HG03521 (cell line): ENCODE measurements around the gene S100A13.
"Not testable (repeated sequence)": the region's sequence is repeated elsewhere in the genome, so short reads cannot be mapped to it uniquely, and the experiment has no call there.

Source experiments
- ATAC-seq: cut with Tn5 transposase; IDR thresholded peaks from one replicate; pipeline ENCODE4 v1.9.1; 2021; ENCODE audit warnings: mild to moderate bottlenecking, moderate library complexity; ENCODE audit not compliant: unreplicated experiment

Gene S100A13

DNA sequence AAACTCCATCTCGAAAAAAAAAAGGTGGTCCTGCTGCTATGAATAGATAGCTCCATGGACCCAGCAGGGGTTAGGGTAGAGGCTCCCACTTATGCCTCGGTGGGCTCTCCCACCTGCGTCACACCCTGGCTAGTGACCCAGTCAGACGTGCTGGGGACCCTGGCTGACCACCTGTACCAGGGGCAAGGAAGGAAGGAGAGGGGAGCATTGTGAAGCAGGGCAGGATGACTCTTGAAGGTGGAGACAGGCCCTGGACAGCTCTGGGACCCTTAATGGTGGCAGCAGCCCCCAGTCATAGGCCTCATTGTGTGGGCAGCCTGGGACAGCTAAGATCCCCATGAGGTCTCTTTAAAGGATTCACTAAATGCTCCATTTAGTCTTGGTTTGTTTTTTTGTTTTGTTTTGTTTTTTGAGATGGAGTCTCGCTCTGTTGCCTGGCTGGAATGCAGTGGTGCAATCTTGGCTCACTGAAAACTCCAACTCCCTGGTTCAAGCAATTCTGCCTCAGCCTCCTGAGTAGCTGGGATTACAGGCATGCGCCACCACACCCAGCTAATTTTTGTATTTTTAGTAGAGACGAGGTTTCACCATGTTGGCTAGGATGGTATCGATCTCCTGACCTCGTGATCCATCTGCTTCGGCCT is 20.8 kb upstream of the S100A13 start:
- no peak for ATAC-seq

GRCh38 chr1:153647346-153647714 is 20.0 kb upstream of the S100A13 start:
- no peak for ATAC-seq

DNA sequence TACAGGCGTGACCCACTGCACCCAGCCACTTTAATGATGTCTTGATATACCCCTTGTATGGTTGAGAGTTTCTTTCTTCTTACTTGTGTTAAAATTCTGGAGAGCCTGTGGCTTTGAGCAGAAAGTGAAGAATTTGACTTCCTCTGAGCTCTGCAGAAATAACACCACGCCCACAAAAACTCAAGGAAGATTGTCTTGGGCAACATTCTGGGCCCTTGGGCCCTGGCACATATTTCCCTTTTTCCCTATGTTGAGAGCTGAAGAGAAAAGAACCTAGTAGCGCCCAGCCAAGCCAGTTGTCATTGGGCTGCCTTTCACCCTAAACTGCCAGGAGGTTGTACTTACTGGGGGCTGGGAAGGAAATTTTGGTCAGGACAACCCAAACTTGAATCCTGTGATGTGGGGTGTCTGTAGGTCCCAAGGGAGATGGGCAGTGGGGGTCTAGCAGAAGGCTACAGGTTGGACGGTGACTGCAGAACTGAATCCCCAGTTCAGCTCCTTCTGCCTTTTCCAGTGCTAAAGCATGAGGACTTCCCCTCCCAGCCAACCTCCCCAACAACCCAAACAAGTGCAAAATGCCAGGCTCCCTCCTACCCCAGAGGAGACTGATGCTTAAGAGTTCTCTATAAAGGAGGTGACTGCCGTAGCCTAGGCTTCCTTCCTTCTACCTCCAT is 19.5 kb upstream of the S100A13 start:
- no peak for ATAC-seq

- no peak for ATAC-seq
Observed at GRCh38 chr1:153643816-153644215, 16.5 kb upstream of the S100A13 start.

GRCh38 chr1:153643100-153643499 is 15.8 kb upstream of the S100A13 start:
- ATAC-seq = no peak

GRCh38 chr1:153642161-153642560 is 14.9 kb upstream of the S100A13 start:
- no peak for ATAC-seq

- ATAC-seq = no peak
Observed at GRCh38 chr1:153640861-153641260, 13.6 kb upstream of the S100A13 start.

- ATAC-seq = not testable (repeated sequence)
Observed at GRCh38 chr1:153640213-153640612, 12.9 kb upstream of the S100A13 start.

- no peak for ATAC-seq
Observed at GRCh38 chr1:153639280-153639679, 12.0 kb upstream of the S100A13 start.

GRCh38 chr1:153638261-153638660 is 11.0 kb upstream of the S100A13 start:
- no peak for ATAC-seq

- ATAC-seq = no peak
Observed at GRCh38 chr1:153636312-153636711, 9.0 kb upstream of the S100A13 start.

GRCh38 chr1:153635872-153636271 is 8.6 kb upstream of the S100A13 start:
- ATAC-seq = no peak

GRCh38 chr1:153633754-153634665 is 6.7 kb upstream of the S100A13 start, which contains the start of gene CHTOP:
CHTOP (plus strand) TSS chr1:153634066; CDS start chr1:153636589, 2,523 bp downstream.
- ATAC-seq = peak; percentile 88

- ATAC-seq = no peak
Observed at GRCh38 chr1:153633161-153633753, 6.0 kb upstream of the S100A13 start.

GRCh38 chr1:153631047-153632022 is 4.0 kb upstream of the S100A13 start:
- ATAC-seq = no peak

- ATAC-seq = no peak
Observed at GRCh38 chr1:153630384-153630783, 3.1 kb upstream of the S100A13 start.

- ATAC-seq = no peak
Observed at GRCh38 chr1:153629971-153630370, 2.7 kb upstream of the S100A13 start.

- ATAC-seq = no peak
Observed at GRCh38 chr1:153629343-153629665, 2.0 kb upstream of the S100A13 start.

DNA sequence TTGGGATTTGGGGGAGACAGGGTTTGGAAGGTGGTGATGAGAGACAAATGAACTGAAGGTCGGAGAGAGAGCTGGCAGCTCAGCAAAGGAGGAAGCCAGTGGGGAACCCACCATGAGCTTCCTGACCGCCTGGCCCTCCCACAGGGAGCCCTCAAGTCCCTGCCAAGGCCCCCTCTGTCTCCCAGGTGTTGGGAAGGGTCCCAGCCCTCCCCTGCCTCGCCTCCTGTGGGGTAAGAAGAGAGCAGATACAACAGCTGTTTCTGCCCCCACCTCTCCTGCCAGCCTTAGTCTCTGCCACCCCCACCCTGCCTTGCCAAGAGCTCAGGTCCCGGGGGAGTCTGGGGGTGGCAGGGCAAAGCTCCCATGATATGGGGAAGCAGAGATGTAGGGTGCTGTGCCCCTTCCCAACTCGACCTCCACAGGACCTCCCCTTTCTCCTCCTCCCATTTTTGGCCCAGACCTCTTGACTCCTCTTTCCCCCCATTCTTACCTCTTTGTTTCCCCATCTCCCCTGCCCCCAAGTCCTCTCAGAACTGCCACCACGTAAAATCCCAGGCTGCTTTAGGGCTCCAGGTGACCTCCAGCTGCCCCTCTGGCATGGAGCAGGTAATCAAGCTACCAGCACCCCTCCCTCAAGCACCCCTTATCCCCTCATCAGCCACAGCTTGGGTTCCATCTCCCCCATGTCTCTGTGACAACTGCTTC is 1.5 kb upstream of the S100A13 start:
- ATAC-seq = no peak
